Measurements from ENCODE around the gene SAMM50. TPM values are rescaled to one million over a fixed set of nuclear protein-coding genes. Genes with fewer than 3 reads are reported as not detected.

Gene SAMM50
- total RNA-seq, 5 donors from 2014 or later (not counting 1 experiment from before 2014, with no cell fraction given): 27.1 to 40.4 (median 33.2) TPM

GRCh38 chr22:43992331-43992821 lies 37.1 kb downstream of the SAMM50 start:
- H3K4me3 Mint-ChIP-seq: no peak overlapping the region
- CTCF ChIA-PET: interaction anchor here (1.2 to 2.1 kb wide), 7 partner anchors 40 to 635 kb away, joined by 3 to 15 read pairs (median 5); partner anchors contain the start of gene PARVG (in 1 of the 2)
- 91% methylated on average over 11 of the region's 16 CpGs for WGBS (ENCODE audit: insufficient coverage)
- H3K27me3 ChIP-seq (replicated peaks in 1 of 2; ENCODE audit: control insufficient read depth in 2 of 2, extremely low read depth in 1 of 2, insufficient read depth in 2 of 2, low read length in 1 of 2): no peaks in the 10 kb centered on the region
- no peaks in the 10 kb centered on the region for H3K9me3 Mint-ChIP-seq
- H3K27ac Mint-ChIP-seq: no peak overlapping the region
- peaks cover 6 to 60% of the 10 kb centered on the region in 2 donors for H3K36me3 ChIP-seq (ENCODE audit: control insufficient read depth in 2 of 2, extremely low read depth in 1 of 2, insufficient read depth in 1 of 2, low read length in 1 of 2)
- no peaks in the 10 kb centered on the region for H3K9me3 ChIP-seq
- H3K4me1 ChIP-seq (ENCODE audit: control insufficient read depth in 1 of 2, extremely low read depth in 1 of 2, insufficient read depth in 2 of 2, low read length in 2 of 2): peaks cover 2 to 28% of the 10 kb centered on the region in 2 experiments
- peaks cover 43% of the 10 kb centered on the region for H3K36me3 Mint-ChIP-seq
- POLR2A ChIA-PET: no interaction called here
- H3K4me1 Mint-ChIP-seq: peaks cover 27 to 34% (median 28%) of the 10 kb centered on the region in 3 donors
- H3K27me3 Mint-ChIP-seq: no peaks in the 10 kb centered on the region
- no peak for ATAC-seq (replicated peaks in 1 of 4)
- no peak for DNase-seq
- no peak overlapping the region for H3K27ac ChIP-seq (ENCODE audit: low read length)
- no peak overlapping the region for H3K4me3 ChIP-seq (ENCODE audit: control insufficient read depth in 1 of 2, extremely low read depth in 1 of 2, low read length in 1 of 2)

DNA sequence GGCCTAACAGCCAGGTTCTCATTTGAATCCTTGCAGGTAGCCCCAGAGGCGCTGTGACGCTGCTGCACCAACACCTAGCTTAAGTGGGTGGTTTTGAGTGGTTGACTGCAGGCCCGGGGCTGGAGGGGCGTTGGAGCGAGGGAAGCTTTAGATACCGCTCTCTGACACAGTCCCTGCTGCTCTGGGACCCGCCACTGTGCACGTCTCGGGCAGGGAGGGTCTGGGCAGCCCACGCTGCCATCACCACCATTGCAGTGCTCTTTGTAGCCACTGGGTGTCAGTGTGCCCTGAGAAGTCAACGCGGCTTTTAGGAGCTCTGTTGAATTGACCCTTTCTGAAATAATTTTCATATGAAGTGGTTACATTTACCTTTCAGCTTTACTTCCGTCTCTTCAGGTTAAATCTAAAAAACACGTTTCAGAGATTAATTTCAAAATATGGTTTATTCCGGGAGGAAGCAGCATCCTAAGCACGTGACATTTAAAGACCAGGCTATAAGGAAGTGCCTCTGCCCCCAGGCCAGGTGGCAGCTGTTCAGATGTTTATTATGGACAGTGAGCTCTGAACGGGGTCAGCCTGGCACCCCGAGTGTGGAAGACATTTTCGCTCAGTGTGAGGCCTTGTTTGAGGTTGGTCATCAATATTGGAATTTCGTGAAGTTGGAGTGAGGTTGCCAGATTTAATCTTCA lies 38.0 kb downstream of the SAMM50 start:
- 39% methylated on average over 11 of the region's 20 CpGs for WGBS (ENCODE audit: insufficient coverage)
- CTCF ChIA-PET: interaction anchor here (0.6 to 2.1 kb wide), 23 partner anchors 8 to 1068 kb away, joined by 3 to 19 read pairs (median 4); partner anchors contain the start of gene PARVG (in 1 of the 2)
- peak overlapping the region; percentile 29 to 65 for H3K27ac Mint-ChIP-seq

DNA sequence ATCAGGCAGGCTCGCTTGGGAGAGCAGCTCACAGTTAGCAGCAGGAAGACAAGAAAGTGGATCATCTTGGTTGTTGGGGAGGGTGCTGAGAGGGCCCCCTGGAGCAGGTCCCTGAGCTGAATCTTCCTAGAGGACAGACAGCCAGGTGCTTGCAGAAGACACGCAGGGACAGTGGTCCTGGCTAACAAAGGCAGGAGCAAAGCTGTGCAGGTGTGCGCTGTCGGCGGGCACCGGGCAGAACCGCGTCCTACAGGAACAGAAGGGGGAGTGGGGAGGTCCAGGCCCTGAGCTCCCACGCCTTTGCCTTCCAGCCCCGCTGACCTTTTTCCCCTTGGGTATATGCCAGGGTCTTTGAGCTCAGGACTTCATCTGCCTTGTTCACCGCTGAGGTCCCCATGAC lies 38.8 kb downstream of the SAMM50 start:
- WGBS (ENCODE audit: insufficient coverage): 100% methylated on average over 10 of the region's 11 CpGs
- Histone ChIP-seq H3K27ac (ENCODE audit: low read length) (no peak overlapping the region), H3K4me3 (ENCODE audit: control insufficient read depth in 1 of 2, extremely low read depth in 1 of 2, low read length in 1 of 2) (no peak overlapping the region), H3K27me3 (replicated peaks in 1 of 2; ENCODE audit: control insufficient read depth in 2 of 2, extremely low read depth in 1 of 2, insufficient read depth in 2 of 2, low read length in 1 of 2) (no peaks in the 10 kb centered on the region), H3K36me3 (ENCODE audit: control insufficient read depth in 2 of 2, extremely low read depth in 1 of 2, insufficient read depth in 1 of 2, low read length in 1 of 2) (peaks cover 6 to 51% of the 10 kb centered on the region in 2 donors), H3K9me3 (no peaks in the 10 kb centered on the region), H3K4me1 (ENCODE audit: control insufficient read depth in 1 of 2, extremely low read depth in 1 of 2, insufficient read depth in 2 of 2, low read length in 2 of 2) (peaks cover 2 to 28% of the 10 kb centered on the region in 2 experiments)
- Mint-ChIP-seq H3K27me3 (no peaks in the 10 kb centered on the region), H3K36me3 (peaks cover 46% of the 10 kb centered on the region), H3K9me3 (no peaks in the 10 kb centered on the region), H3K4me3 (peak overlapping the region in 1 of 3 donors; percentile 90), H3K4me1 (peaks cover 27 to 35% (median 28%) of the 10 kb centered on the region in 3 donors), H3K27ac (peak overlapping the region; percentile 69 to 72)
- no peak for DNase-seq
- no peak for ATAC-seq (replicated peaks in 1 of 4)
- CTCF ChIA-PET: interaction anchor here (0.6 to 2.1 kb wide), 16 partner anchors 11 to 691 kb away, joined by 3 to 19 read pairs (median 5); partner anchors contain the start of gene PARVG (in 1 of the 2)
- POLR2A ChIA-PET: no interaction called here

More for the DNA sequence above, 38.0 kb downstream of the SAMM50 start:
- H3K36me3 ChIP-seq (ENCODE audit: control insufficient read depth in 2 of 2, extremely low read depth in 1 of 2, insufficient read depth in 1 of 2, low read length in 1 of 2): peaks cover 6 to 53% of the 10 kb centered on the region in 2 donors
- Mint-ChIP-seq H3K4me1 (peaks cover 27 to 35% (median 28%) of the 10 kb centered on the region in 3 donors), H3K9me3 (no peaks in the 10 kb centered on the region), H3K27me3 (no peaks in the 10 kb centered on the region), H3K4me3 (no peak overlapping the region), H3K36me3 (peaks cover 43% of the 10 kb centered on the region)
- peaks cover 2 to 28% of the 10 kb centered on the region in 2 experiments for H3K4me1 ChIP-seq (ENCODE audit: control insufficient read depth in 1 of 2, extremely low read depth in 1 of 2, insufficient read depth in 2 of 2, low read length in 2 of 2)
- DNase-seq (peak; percentile 15 to 79 (median 48)), ATAC-seq (replicated peaks in 1 of 4) (peak; percentile 54 to 67 (median 61))
- no peak overlapping the region for H3K4me3 ChIP-seq (ENCODE audit: control insufficient read depth in 1 of 2, extremely low read depth in 1 of 2, low read length in 1 of 2)
- no peaks in the 10 kb centered on the region for H3K9me3 ChIP-seq
- H3K27ac ChIP-seq (ENCODE audit: low read length): no peak overlapping the region
- no peaks in the 10 kb centered on the region for H3K27me3 ChIP-seq (replicated peaks in 1 of 2; ENCODE audit: control insufficient read depth in 2 of 2, extremely low read depth in 1 of 2, insufficient read depth in 2 of 2, low read length in 1 of 2)
- POLR2A ChIA-PET: no interaction called here

DNA sequence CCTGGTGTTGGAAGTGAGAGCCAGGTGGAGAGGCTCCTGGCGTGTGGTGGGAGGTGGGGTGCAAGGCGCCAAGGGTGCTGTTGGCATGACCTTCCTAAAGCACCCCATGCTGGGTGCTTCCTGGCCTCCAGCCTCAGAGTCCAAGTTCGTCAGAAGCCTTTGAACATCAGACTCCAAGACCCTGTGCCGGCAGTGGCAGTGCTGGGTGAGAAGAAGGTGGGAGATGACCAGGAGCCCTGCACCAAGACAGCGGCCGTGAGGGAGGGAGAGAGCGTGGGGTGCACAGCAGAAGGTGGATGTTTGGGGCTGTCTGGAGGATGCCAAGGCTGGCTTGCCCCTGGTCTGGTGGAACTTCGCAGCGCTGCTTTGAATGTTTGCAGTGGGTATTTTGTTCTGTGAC lies 39.2 kb downstream of the SAMM50 start:
- H3K4me3 Mint-ChIP-seq: peak overlapping the region in 2 of 3 donors; percentile 89 to 90
- CTCF ChIA-PET: interaction anchor here (1.2 to 2.1 kb wide), 5 partner anchors 10 to 632 kb away, joined by 3 to 15 read pairs (median 5); partner anchors contain the start of gene PARVG (in 1 of the 2)
- no peaks in the 10 kb centered on the region for H3K27me3 Mint-ChIP-seq

DNA sequence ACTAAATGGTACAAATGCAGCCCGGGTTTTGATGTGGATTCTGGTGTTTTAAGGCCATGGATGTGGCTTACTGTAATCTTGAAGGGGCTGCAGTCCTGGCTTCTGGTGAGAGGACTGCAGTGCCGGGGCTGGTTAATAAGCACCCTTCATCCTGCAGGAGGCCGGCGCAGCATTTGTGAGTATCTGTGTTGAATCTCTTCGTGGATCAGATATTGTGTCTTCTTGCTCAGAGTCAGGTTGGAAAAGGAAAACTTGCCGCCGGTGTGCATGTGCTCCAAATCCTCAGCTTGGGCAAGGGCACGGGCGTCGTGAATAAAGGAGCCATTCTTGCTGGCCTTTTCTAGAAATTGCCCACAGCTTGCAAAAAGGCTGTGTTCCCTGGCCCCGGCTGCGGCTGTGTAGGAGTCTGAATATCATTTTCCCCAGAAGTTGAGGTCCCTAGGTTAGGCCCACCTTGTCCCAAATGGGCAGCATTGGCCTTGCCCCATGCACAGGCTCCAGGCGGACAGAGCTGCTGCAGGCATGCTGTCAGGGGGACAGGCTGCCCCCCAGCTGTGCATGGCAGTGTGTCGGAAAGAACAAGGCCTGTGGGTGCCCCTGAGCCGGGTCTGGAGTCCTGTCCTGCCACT lies 39.9 kb downstream of the SAMM50 start:
- Histone ChIP-seq H3K27me3 (replicated peaks in 1 of 2; ENCODE audit: control insufficient read depth in 2 of 2, extremely low read depth in 1 of 2, insufficient read depth in 2 of 2, low read length in 1 of 2) (no peaks in the 10 kb centered on the region), H3K9me3 (no peaks in the 10 kb centered on the region), H3K36me3 (ENCODE audit: control insufficient read depth in 2 of 2, extremely low read depth in 1 of 2, insufficient read depth in 1 of 2, low read length in 1 of 2) (peaks cover 6 to 44% of the 10 kb centered on the region in 2 donors), H3K27ac (ENCODE audit: low read length) (peak overlapping the region; percentile 61), H3K4me3 (ENCODE audit: control insufficient read depth in 1 of 2, extremely low read depth in 1 of 2, low read length in 1 of 2) (peak overlapping the region; percentile 60 to 77), H3K4me1 (ENCODE audit: control insufficient read depth in 1 of 2, extremely low read depth in 1 of 2, insufficient read depth in 2 of 2, low read length in 2 of 2) (peaks cover 2 to 28% of the 10 kb centered on the region in 2 experiments)
- ChIA-PET POLR2A (no interaction called here), CTCF (interaction anchor here in 1 of 2 donors (1.2 kb wide), 1 partner anchor 186 kb away, joined by 3 read pairs; the partner anchor contains the start of gene PARVG)
- peaks cover 27 to 35% (median 28%) of the 10 kb centered on the region in 3 donors for H3K4me1 Mint-ChIP-seq
- H3K27me3 Mint-ChIP-seq: no peaks in the 10 kb centered on the region
- H3K27ac Mint-ChIP-seq: peak overlapping the region; percentile 90 to 96
- DNase-seq (no peak), ATAC-seq (replicated peaks in 1 of 4) (no peak)
- peak overlapping the region; percentile 88 to 90 (median 89) for H3K4me3 Mint-ChIP-seq
- no peaks in the 10 kb centered on the region for H3K9me3 Mint-ChIP-seq
- peaks cover 42% of the 10 kb centered on the region for H3K36me3 Mint-ChIP-seq
- WGBS (ENCODE audit: insufficient coverage): 90% methylated on average over 14 of the region's 15 CpGs

More for the DNA sequence above, 39.2 kb downstream of the SAMM50 start:
- peak overlapping the region; percentile 69 to 96 for H3K27ac Mint-ChIP-seq
- no peak for ATAC-seq (replicated peaks in 1 of 4)
- Histone ChIP-seq H3K27me3 (replicated peaks in 1 of 2; ENCODE audit: control insufficient read depth in 2 of 2, extremely low read depth in 1 of 2, insufficient read depth in 2 of 2, low read length in 1 of 2) (no peaks in the 10 kb centered on the region), H3K4me1 (ENCODE audit: control insufficient read depth in 1 of 2, extremely low read depth in 1 of 2, insufficient read depth in 2 of 2, low read length in 2 of 2) (peaks cover 2 to 28% of the 10 kb centered on the region in 2 experiments), H3K9me3 (no peaks in the 10 kb centered on the region), H3K36me3 (ENCODE audit: control insufficient read depth in 2 of 2, extremely low read depth in 1 of 2, insufficient read depth in 1 of 2, low read length in 1 of 2) (peaks cover 6 to 51% of the 10 kb centered on the region in 2 donors), H3K27ac (ENCODE audit: low read length) (no peak overlapping the region), H3K4me3 (ENCODE audit: control insufficient read depth in 1 of 2, extremely low read depth in 1 of 2, low read length in 1 of 2) (no peak overlapping the region)
- 77% methylated on average over 9 of the region's 9 CpGs for WGBS (ENCODE audit: insufficient coverage)
- H3K36me3 Mint-ChIP-seq: peaks cover 48% of the 10 kb centered on the region
- POLR2A ChIA-PET: no interaction called here
- DNase-seq: no peak
- H3K9me3 Mint-ChIP-seq: no peaks in the 10 kb centered on the region
- peaks cover 27 to 35% (median 28%) of the 10 kb centered on the region in 3 donors for H3K4me1 Mint-ChIP-seq

DNA sequence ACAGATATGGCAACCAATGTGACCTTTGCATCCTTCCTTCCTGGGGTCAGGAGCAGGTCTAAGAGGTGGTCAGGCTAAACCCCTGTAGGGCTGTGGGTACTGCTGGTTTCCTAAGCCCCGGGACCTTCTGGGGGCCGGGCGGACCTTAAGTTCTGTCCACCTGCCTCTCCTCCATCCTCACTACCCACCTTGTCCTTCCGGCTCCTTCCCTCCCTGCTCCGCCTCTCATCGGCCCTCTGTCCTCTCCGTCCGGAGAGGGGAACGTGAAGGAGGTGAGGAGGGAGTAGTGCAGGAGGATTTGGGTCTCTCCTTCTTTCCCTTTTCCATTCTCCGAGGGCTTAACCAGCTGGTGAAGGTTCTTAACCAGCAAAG lies 40.5 kb downstream of the SAMM50 start:
- POLR2A ChIA-PET: no interaction called here

More for the DNA sequence above, 40.5 kb downstream of the SAMM50 start:
- CTCF ChIA-PET: no interaction called here
- H3K9me3 Mint-ChIP-seq: no peaks in the 10 kb centered on the region
- Histone ChIP-seq H3K27ac (ENCODE audit: low read length) (peak overlapping the region; percentile 61), H3K9me3 (no peaks in the 10 kb centered on the region), H3K36me3 (ENCODE audit: control insufficient read depth in 2 of 2, extremely low read depth in 1 of 2, insufficient read depth in 1 of 2, low read length in 1 of 2) (peaks cover 6 to 38% of the 10 kb centered on the region in 2 donors), H3K27me3 (replicated peaks in 1 of 2; ENCODE audit: control insufficient read depth in 2 of 2, extremely low read depth in 1 of 2, insufficient read depth in 2 of 2, low read length in 1 of 2) (no peaks in the 10 kb centered on the region), H3K4me1 (ENCODE audit: control insufficient read depth in 1 of 2, extremely low read depth in 1 of 2, insufficient read depth in 2 of 2, low read length in 2 of 2) (peaks cover 2 to 28% of the 10 kb centered on the region in 2 experiments), H3K4me3 (ENCODE audit: control insufficient read depth in 1 of 2, extremely low read depth in 1 of 2, low read length in 1 of 2) (peak overlapping the region; percentile 60 to 77)
- H3K27me3 Mint-ChIP-seq: no peaks in the 10 kb centered on the region
- H3K27ac Mint-ChIP-seq: peak overlapping the region; percentile 90 to 96
- WGBS (ENCODE audit: insufficient coverage): 33% methylated on average over 1 of the region's 10 CpGs
- peaks cover 27 to 35% (median 28%) of the 10 kb centered on the region in 3 donors for H3K4me1 Mint-ChIP-seq
- DNase-seq: no peak
- ATAC-seq (replicated peaks in 1 of 4): peak; percentile 5 to 20 (median 14)
- peaks cover 42% of the 10 kb centered on the region for H3K36me3 Mint-ChIP-seq
- H3K4me3 Mint-ChIP-seq: peak overlapping the region; percentile 88 to 90 (median 89)
